ENCODE data around the gene POC1A.

POC1A gene

GRCh38 chr3:52154135-52155094 is at the start of gene POC1A:
Gene POC1A, minus strand, starts transcription at chr3:52154423. Its CDS starts 51 bp downstream, at chr3:52154372.
- Mint-ChIP-seq H3K27me3 (ENCODE audit: low read depth) (peaks cover 1% of the 10 kb centered on the region), H3K27ac (peak within 1 kb of the TSS; percentile 96), H3K4me1 (ENCODE audit: low read depth) (peaks cover 21% of the 10 kb centered on the region), H3K36me3 (ENCODE audit: low read depth) (peaks cover 1% of the 10 kb centered on the region), H3K9me3 (no peaks in the 10 kb centered on the region), H3K4me3 (peak within 1 kb of the TSS; percentile 93)

GRCh38 chr3:52203701-52204100 is 49.5 kb upstream of the POC1A start:
- no peak overlapping the region for H3K27ac Mint-ChIP-seq
- peaks cover 72% of the 10 kb centered on the region for H3K36me3 Mint-ChIP-seq (ENCODE audit: low read depth)
- no peak overlapping the region for H3K4me3 Mint-ChIP-seq
- no peaks in the 10 kb centered on the region for H3K27me3 Mint-ChIP-seq (ENCODE audit: low read depth)
- H3K4me1 Mint-ChIP-seq (ENCODE audit: low read depth) = peaks cover 42% of the 10 kb centered on the region
- no peaks in the 10 kb centered on the region for H3K9me3 Mint-ChIP-seq

GRCh38 chr3:52202384-52203077 is 48.3 kb upstream of the POC1A start:
- Mint-ChIP-seq H3K4me3 (no peak overlapping the region), H3K4me1 (ENCODE audit: low read depth) (peaks cover 47% of the 10 kb centered on the region), H3K36me3 (ENCODE audit: low read depth) (peaks cover 67% of the 10 kb centered on the region)

GRCh38 chr3:52200981-52201679 is 46.9 kb upstream of the POC1A start:
- peak overlapping the region; percentile 33 for H3K27ac Mint-ChIP-seq
- no peak overlapping the region for H3K4me3 Mint-ChIP-seq
- H3K9me3 Mint-ChIP-seq = no peaks in the 10 kb centered on the region
- H3K4me1 Mint-ChIP-seq (ENCODE audit: low read depth) = peaks cover 56% of the 10 kb centered on the region
- H3K36me3 Mint-ChIP-seq (ENCODE audit: low read depth) = peaks cover 56% of the 10 kb centered on the region
- no peaks in the 10 kb centered on the region for H3K27me3 Mint-ChIP-seq (ENCODE audit: low read depth)

More at GRCh38 chr3:52202384-52203077, 48.3 kb upstream of the POC1A start:
- Mint-ChIP-seq H3K27me3 (ENCODE audit: low read depth) (no peaks in the 10 kb centered on the region), H3K27ac (peak overlapping the region; percentile 19), H3K9me3 (no peaks in the 10 kb centered on the region)

- no peaks in the 10 kb centered on the region for H3K9me3 Mint-ChIP-seq
- H3K4me3 Mint-ChIP-seq = peak overlapping the region; percentile 100
- peaks cover 51% of the 10 kb centered on the region for H3K4me1 Mint-ChIP-seq (ENCODE audit: low read depth)
- H3K36me3 Mint-ChIP-seq (ENCODE audit: low read depth) = peaks cover 38% of the 10 kb centered on the region
- H3K27ac Mint-ChIP-seq = peak overlapping the region; percentile 99
- no peaks in the 10 kb centered on the region for H3K27me3 Mint-ChIP-seq (ENCODE audit: low read depth)
Observed at GRCh38 chr3:52198643-52199608, 44.7 kb upstream of the POC1A start.

GRCh38 chr3:52197842-52198625 is 43.8 kb upstream of the POC1A start, which contains the start of gene ALAS1:
Gene ALAS1, plus strand, starts transcription at chr3:52198160. Its CDS starts 1,082 bp downstream, at chr3:52199242.
- H3K4me3 Mint-ChIP-seq = peak within 1 kb of the TSS; percentile 100
- peaks cover 30% of the 10 kb centered on the region for H3K36me3 Mint-ChIP-seq (ENCODE audit: low read depth)
- peak within 1 kb of the TSS; percentile 99 for H3K27ac Mint-ChIP-seq
- peaks cover 46% of the 10 kb centered on the region for H3K4me1 Mint-ChIP-seq (ENCODE audit: low read depth)
- H3K9me3 Mint-ChIP-seq = no peaks in the 10 kb centered on the region
- no peaks in the 10 kb centered on the region for H3K27me3 Mint-ChIP-seq (ENCODE audit: low read depth)

GRCh38 chr3:52197499-52197841 is 43.2 kb upstream of the POC1A start:
- Mint-ChIP-seq H3K9me3 (no peaks in the 10 kb centered on the region), H3K27ac (peak overlapping the region; percentile 78), H3K4me3 (peak overlapping the region; percentile 100), H3K4me1 (ENCODE audit: low read depth) (peaks cover 44% of the 10 kb centered on the region), H3K27me3 (ENCODE audit: low read depth) (no peaks in the 10 kb centered on the region), H3K36me3 (ENCODE audit: low read depth) (peaks cover 27% of the 10 kb centered on the region)

- H3K9me3 Mint-ChIP-seq = no peaks in the 10 kb centered on the region
- H3K27me3 Mint-ChIP-seq (ENCODE audit: low read depth) = no peaks in the 10 kb centered on the region
- H3K27ac Mint-ChIP-seq = peak overlapping the region; percentile 54
- no peak overlapping the region for H3K4me3 Mint-ChIP-seq
- H3K36me3 Mint-ChIP-seq (ENCODE audit: low read depth) = peaks cover 24% of the 10 kb centered on the region
- peaks cover 40% of the 10 kb centered on the region for H3K4me1 Mint-ChIP-seq (ENCODE audit: low read depth)
Observed at GRCh38 chr3:52196977-52197376, 42.8 kb upstream of the POC1A start.

- H3K36me3 Mint-ChIP-seq (ENCODE audit: low read depth) = peaks cover 17% of the 10 kb centered on the region
- H3K9me3 Mint-ChIP-seq = no peaks in the 10 kb centered on the region
- no peaks in the 10 kb centered on the region for H3K27me3 Mint-ChIP-seq (ENCODE audit: low read depth)
- peaks cover 30% of the 10 kb centered on the region for H3K4me1 Mint-ChIP-seq (ENCODE audit: low read depth)
- no peak overlapping the region for H3K27ac Mint-ChIP-seq
- no peak overlapping the region for H3K4me3 Mint-ChIP-seq
Observed at GRCh38 chr3:52195823-52196331, 41.7 kb upstream of the POC1A start.

- H3K36me3 Mint-ChIP-seq (ENCODE audit: low read depth) = peaks cover 15% of the 10 kb centered on the region
- no peaks in the 10 kb centered on the region for H3K27me3 Mint-ChIP-seq (ENCODE audit: low read depth)
- no peaks in the 10 kb centered on the region for H3K9me3 Mint-ChIP-seq
- no peak overlapping the region for H3K4me3 Mint-ChIP-seq
- H3K4me1 Mint-ChIP-seq (ENCODE audit: low read depth) = peaks cover 28% of the 10 kb centered on the region
- H3K27ac Mint-ChIP-seq = no peak overlapping the region
Observed at GRCh38 chr3:52195291-52195597, 41.0 kb upstream of the POC1A start.

- Mint-ChIP-seq H3K27ac (no peak overlapping the region), H3K27me3 (ENCODE audit: low read depth) (no peaks in the 10 kb centered on the region), H3K9me3 (no peaks in the 10 kb centered on the region), H3K4me1 (ENCODE audit: low read depth) (peaks cover 28% of the 10 kb centered on the region), H3K36me3 (ENCODE audit: low read depth) (peaks cover 12% of the 10 kb centered on the region), H3K4me3 (no peak overlapping the region)
Observed at GRCh38 chr3:52194485-52195290, 40.5 kb upstream of the POC1A start.

- no peaks in the 10 kb centered on the region for H3K27me3 Mint-ChIP-seq (ENCODE audit: low read depth)
- H3K27ac Mint-ChIP-seq = peak overlapping the region; percentile 11
- peaks cover 32% of the 10 kb centered on the region for H3K4me1 Mint-ChIP-seq (ENCODE audit: low read depth)
- H3K36me3 Mint-ChIP-seq (ENCODE audit: low read depth) = no peaks in the 10 kb centered on the region
- H3K4me3 Mint-ChIP-seq = no peak overlapping the region
- no peaks in the 10 kb centered on the region for H3K9me3 Mint-ChIP-seq
Observed at GRCh38 chr3:52193065-52193464, 38.8 kb upstream of the POC1A start.
